Common myeloid progenitor, CD34-positive (primary cell): ENCODE data around the gene TWSG1.
"Not testable (repeated sequence)": the region's sequence is repeated elsewhere in the genome, so short reads cannot be mapped to it uniquely, and the experiment has no call there.

Source experiments
- CTCF ChIA-PET: fragments of 350-600 bp; sonication (Branson Sonifier 250); formaldehyde crosslinking; loops from one replicate; lab custom pipeline; 2021; ENCODE audit warnings: antibody characterized with exemption; lab: Charles Lee
- POLR2A ChIA-PET: fragments of 350-600 bp; sonication (Branson Sonifier 250); formaldehyde crosslinking; loops from one replicate; lab custom pipeline; 2021; ENCODE audit warnings: antibody characterized with exemption; lab: Charles Lee
- DNase-seq, 3 donors: peaks; one replicate each; pipeline versions ENCODE4 v3.0.0 to v3.0.0-alpha.2; 2013
- H3K27ac ChIP-seq, 2 experiments: 1 replicate in 1 of 2; 2 replicates in 1 of 2; pipeline ENCODE4 v1.7.0; 2013; ENCODE audit warnings: inconsistent platforms in 2 of 2, low read length in 2 of 2, mild to moderate bottlenecking in 2 of 2, low read depth in 1 of 2, moderate library complexity in 1 of 2; ENCODE audit not compliant: severe bottlenecking in 2 of 2, insufficient read depth in 1 of 2, poor library complexity in 1 of 2
- H3K27me3 ChIP-seq, 5 experiments: replicated peaks in 2 of 5; 1 replicate in 3 of 5; 2 replicates in 2 of 5; pipeline versions ENCODE4 v1.6.1 to v1.7.0; 2013; ENCODE audit warnings: low read length in 4 of 5, mild to moderate bottlenecking in 2 of 5, moderate library complexity in 2 of 5, inconsistent platforms in 1 of 5; ENCODE audit not compliant: insufficient read depth in 5 of 5, control insufficient read depth in 4 of 5
- H3K36me3 ChIP-seq, 4 experiments: 1 replicate in 2 of 4; 2 replicates in 2 of 4; pipeline versions ENCODE4 v1.6.1 to v1.7.0; 2013; ENCODE audit warnings: low read length in 3 of 4, control low read depth in 1 of 4, mild to moderate bottlenecking in 1 of 4; ENCODE audit not compliant: control insufficient read depth in 4 of 4, insufficient read depth in 4 of 4
- H3K4me1 ChIP-seq, 4 experiments: 1 replicate in 3 of 4; 2 replicates in 1 of 4; pipeline versions ENCODE4 v1.6.1 to v1.7.1; 2013; ENCODE audit warnings: low read length in 3 of 4, mild to moderate bottlenecking in 3 of 4, control low read depth in 1 of 4, inconsistent platforms in 1 of 4, moderate library complexity in 1 of 4; ENCODE audit not compliant: control insufficient read depth in 4 of 4, insufficient read depth in 4 of 4; ENCODE audit errors: control extremely low read depth in 1 of 4
- H3K4me3 ChIP-seq, 7 experiments: 1 replicate in 4 of 7; 2 replicates in 3 of 7; pipeline versions ENCODE4 v1.5.1 to v1.7.0; 2013; ENCODE audit warnings: mild to moderate bottlenecking in 7 of 7, low read length in 6 of 7, moderate library complexity in 6 of 7, inconsistent platforms in 2 of 7, low read depth in 2 of 7, control low read depth in 1 of 7; ENCODE audit not compliant: insufficient read depth in 4 of 7, control insufficient read depth in 1 of 7; ENCODE audit errors: extremely low read depth in 1 of 7
- H3K9me3 ChIP-seq, 5 experiments: 1 replicate in 4 of 5; 2 replicates in 1 of 5; pipeline versions ENCODE4 v1.6.1 to v1.7.1; 2013; ENCODE audit warnings: low read length in 4 of 5, mild to moderate bottlenecking in 2 of 5, inconsistent platforms in 1 of 5, low read depth in 1 of 5, moderate library complexity in 1 of 5; ENCODE audit not compliant: control insufficient read depth in 4 of 5, insufficient read depth in 2 of 5; ENCODE audit errors: control extremely low read depth in 1 of 5
- WGBS: methylation state at CpG from one replicate; pipeline ENCODE4 v1.1.5; 2013; ENCODE audit not compliant: insufficient coverage; 5-methylcytosine and 5-hydroxymethylcytosine counted together

The TWSG1 gene

DNA sequence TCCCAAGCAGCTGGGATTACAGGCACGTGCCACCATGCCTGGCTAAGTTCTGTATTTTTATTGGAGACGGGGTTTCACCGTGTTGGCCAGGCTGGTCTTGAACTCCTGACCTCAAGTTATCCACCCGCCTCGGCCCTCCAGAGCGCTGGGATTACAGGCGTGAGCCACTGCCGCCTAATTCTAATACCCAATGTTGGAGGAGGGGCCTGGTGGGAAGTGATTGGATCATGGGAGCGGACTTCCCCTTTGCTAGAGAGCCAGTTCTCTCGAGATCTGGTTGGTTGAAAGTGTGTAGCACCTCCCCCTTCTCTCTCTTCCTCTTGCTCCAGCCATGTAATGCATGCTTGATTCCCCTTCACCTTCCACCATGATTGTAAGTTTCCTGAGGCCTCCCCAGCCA, 98.5 kb downstream of the TWSG1 start:
- H3K27me3 ChIP-seq, H3K27ac ChIP-seq, H3K36me3 ChIP-seq, H3K9me3 ChIP-seq: not testable (repeated sequence)
- Histone ChIP-seq H3K4me3 (peak overlapping the region in 1 of 7 experiments; percentile 34), H3K4me1 (peaks cover 0 to 44% (median 24%) of the 10 kb centered on the region in 4 experiments)
- DNase-seq: peak in 2 of 3 donors; percentile 43 to 59
- 83% methylated on average over 7 of the region's 10 CpGs for WGBS
- CTCF ChIA-PET: interaction anchor here (1.4 kb wide), 1 partner anchor 20 kb away, joined by 4 read pairs; no protein-coding TSS in a partner anchor
- POLR2A ChIA-PET: interaction anchor here (0.5 kb wide), 1 partner anchor 704 kb away, joined by 3 read pairs; no protein-coding TSS in a partner anchor

DNA sequence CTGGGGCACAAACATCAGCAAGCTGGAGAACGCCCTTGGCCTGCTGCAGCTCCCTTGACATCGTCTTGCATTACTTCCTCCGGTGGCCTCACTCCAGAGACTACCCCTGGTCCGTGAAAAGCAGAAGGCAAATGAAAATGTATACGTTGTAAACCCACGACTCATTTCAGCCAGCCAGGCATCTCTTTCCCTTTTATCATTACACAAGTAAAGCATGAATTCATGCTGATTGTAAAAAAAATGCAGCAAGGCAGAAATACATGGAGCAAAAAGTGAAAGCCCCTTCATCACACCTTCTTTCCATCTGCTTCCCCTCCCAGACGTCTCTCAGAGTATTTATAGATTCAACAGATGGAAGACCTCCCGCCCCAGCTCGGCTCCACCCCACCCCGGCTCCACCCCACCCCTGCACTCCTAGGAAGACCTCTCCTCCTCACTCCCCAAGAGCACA, 99.1 kb downstream of the TWSG1 start:
- CTCF ChIA-PET: interaction anchor here (1.4 kb wide), 1 partner anchor 20 kb away, joined by 4 read pairs; no protein-coding TSS in a partner anchor
- WGBS: 5% methylated on average over 4 of the region's 10 CpGs
- Histone ChIP-seq H3K9me3 (peaks cover 0 to 2% (median 0%) of the 10 kb centered on the region in 5 experiments), H3K27ac (no peak overlapping the region), H3K4me3 (peak overlapping the region in 5 of 7 experiments; percentile 34 to 63 (median 58)), H3K4me1 (peaks cover 0 to 44% (median 24%) of the 10 kb centered on the region in 4 experiments), H3K27me3 (no peaks in the 10 kb centered on the region), H3K36me3 (no peaks in the 10 kb centered on the region)
- POLR2A ChIA-PET: no interaction called here
- DNase-seq: peak; percentile 18 to 90 (median 81)

GRCh38 chr18:9434122-9434701, 99.6 kb downstream of the TWSG1 start:
- Histone ChIP-seq H3K27ac (no peak overlapping the region), H3K4me3 (peak overlapping the region in 5 of 7 experiments; percentile 40 to 63 (median 58)), H3K27me3 (no peaks in the 10 kb centered on the region), H3K9me3 (peaks cover 0 to 2% (median 0%) of the 10 kb centered on the region in 5 experiments), H3K36me3 (no peaks in the 10 kb centered on the region), H3K4me1 (peaks cover 0 to 44% (median 24%) of the 10 kb centered on the region in 4 experiments)
- 29% methylated on average over 18 of the region's 18 CpGs for WGBS
- POLR2A ChIA-PET: no interaction called here
- CTCF ChIA-PET: interaction anchor here (0.6 to 1.4 kb wide), 3 partner anchors 13 to 79 kb away, joined by 3 to 4 read pairs (median 4); no protein-coding TSS in a partner anchor
- DNase-seq: peak in 2 of 3 donors; percentile 26 to 56

DNA sequence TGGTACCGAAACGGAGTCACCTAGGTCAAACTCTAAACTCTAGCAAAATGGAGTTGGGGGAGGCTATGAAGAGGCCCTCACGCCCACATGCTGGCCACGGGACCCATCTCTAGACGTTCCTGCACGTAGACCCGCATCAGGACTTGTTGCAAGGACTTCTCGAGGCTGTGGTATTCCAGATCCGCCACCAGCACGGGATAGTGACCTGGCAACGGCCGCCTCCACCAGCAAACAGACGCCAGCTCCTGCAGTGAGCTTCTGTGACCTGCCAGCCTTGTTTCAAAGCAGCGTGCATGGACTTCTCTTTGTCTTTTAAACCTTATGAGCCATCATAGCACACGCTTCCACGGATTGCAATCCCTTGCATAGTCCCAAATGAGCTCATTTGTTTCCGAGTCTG, 100.5 kb downstream of the TWSG1 start:
- H3K27me3 ChIP-seq: no peaks in the 10 kb centered on the region
- H3K4me3 ChIP-seq: no peak overlapping the region
- ChIA-PET POLR2A (interaction anchor here (1.0 kb wide), 1 partner anchor 41 kb away, joined by 3 read pairs; no protein-coding TSS in a partner anchor), CTCF (interaction anchor here (0.7 kb wide), 1 partner anchor 14 kb away, joined by 3 read pairs; no protein-coding TSS in a partner anchor)
- H3K9me3 ChIP-seq: peaks cover 0 to 2% (median 0%) of the 10 kb centered on the region in 5 experiments
- no peak overlapping the region for H3K27ac ChIP-seq
- peaks cover 0 to 44% (median 24%) of the 10 kb centered on the region in 4 experiments for H3K4me1 ChIP-seq
- WGBS: 98% methylated on average over 14 of the region's 17 CpGs
- H3K36me3 ChIP-seq: no peaks in the 10 kb centered on the region
- DNase-seq: no peak

DNA sequence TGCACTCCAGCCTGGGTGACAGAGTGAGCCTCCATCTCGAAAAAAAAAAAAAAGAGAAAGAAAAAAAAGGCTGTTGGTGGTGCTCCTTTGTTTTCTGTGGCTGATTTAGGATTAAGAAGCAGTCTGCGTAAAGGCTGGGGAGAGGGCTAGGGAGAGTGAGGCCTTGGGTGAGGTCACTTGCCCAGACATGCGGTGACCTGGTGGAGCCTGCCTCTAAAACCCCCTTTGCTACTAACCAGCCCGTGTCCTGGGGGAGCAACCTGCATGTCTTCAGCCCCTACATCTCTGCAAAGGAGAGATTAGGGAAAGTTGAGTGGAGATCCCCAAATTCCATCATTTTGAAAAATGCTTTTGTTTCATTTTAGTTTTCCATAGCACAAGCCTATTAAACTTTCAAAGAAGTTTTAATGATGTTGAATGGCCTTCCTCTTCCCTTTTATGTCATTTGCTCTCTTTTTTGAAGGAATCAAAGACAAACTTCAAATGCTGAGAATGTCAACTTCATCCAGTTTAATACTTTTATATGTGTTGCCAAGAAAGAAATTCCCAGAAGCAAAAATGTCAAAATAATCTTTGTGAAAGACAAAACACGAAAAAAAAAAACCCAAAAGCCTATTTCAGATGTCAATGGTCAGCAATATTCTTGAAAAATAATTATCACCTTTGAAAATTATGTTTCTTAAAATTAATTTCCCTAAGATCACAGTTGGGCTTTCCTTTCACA, 101.8 kb downstream of the TWSG1 start:
- H3K27me3 ChIP-seq: no peaks in the 10 kb centered on the region
- ChIA-PET POLR2A (no interaction called here), CTCF (interaction anchor here (0.6 kb wide), 1 partner anchor 86 kb away, joined by 3 read pairs; no protein-coding TSS in a partner anchor)
- H3K4me1 ChIP-seq: peaks cover 0 to 44% (median 24%) of the 10 kb centered on the region in 4 experiments
- H3K4me3 ChIP-seq: no peak overlapping the region
- peaks cover 0 to 2% (median 0%) of the 10 kb centered on the region in 5 experiments for H3K9me3 ChIP-seq
- no peak overlapping the region for H3K27ac ChIP-seq
- no peak for DNase-seq
- H3K36me3 ChIP-seq: no peaks in the 10 kb centered on the region
- WGBS: 88% methylated on average over 4 of the region's 5 CpGs

DNA sequence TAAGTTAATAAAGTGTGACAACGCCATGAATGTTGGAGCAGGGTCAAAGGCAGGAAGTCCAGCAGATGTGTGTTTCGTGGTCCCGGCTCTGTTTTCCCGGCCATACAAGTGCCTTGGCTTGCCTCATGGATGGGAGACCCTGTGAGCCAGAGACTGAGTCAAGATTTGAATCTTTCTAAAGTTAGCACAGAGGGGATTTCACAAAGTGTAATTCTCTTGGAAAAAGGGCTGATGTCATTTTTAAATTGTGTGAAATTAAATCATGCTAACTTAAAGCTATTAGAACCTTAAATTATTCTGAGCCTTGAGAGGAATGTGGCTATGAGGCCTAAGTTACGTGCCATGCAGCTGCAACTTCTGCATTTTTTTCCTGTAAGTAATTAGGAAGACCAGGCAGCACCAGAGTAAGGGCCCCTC, 102.5 kb downstream of the TWSG1 start:
- H3K4me3 ChIP-seq: no peak overlapping the region
- peaks cover 0 to 2% (median 0%) of the 10 kb centered on the region in 5 experiments for H3K9me3 ChIP-seq
- H3K36me3 ChIP-seq: no peaks in the 10 kb centered on the region
- peak in 2 of 3 donors; percentile 36 to 54 for DNase-seq
- ChIA-PET POLR2A (no interaction called here), CTCF (no interaction called here)
- H3K4me1 ChIP-seq: peaks cover 0 to 44% (median 24%) of the 10 kb centered on the region in 4 experiments
- H3K27me3 ChIP-seq: no peaks in the 10 kb centered on the region
- WGBS: 83% methylated on average over 4 of the region's 5 CpGs
- H3K27ac ChIP-seq: no peak overlapping the region
